T-cell (primary cell): Measurements from ENCODE around the gene EPS8L1. TPM values are rescaled to one million over a fixed set of nuclear protein-coding genes. Genes with fewer than 3 reads are reported as not detected.
"Not testable (repeated sequence)": the region's sequence is repeated elsewhere in the genome, so short reads cannot be mapped to it uniquely, and the experiment has no call there.

Experiments
- ATAC-seq, 4 experiments: fragments of 200-7000 bp in 3 of 4; fragments of 150-1000 bp in 1 of 4; cut with Tn5 transposase; replicated peaks in 1 of 4; 1 replicate in 3 of 4; 2 replicates in 1 of 4; pipeline ENCODE4 v1.10.0; 2021; ENCODE audit warnings: moderate library complexity in 3 of 4, mild to moderate bottlenecking in 2 of 4, moderate number of reproducible peaks in 1 of 4
- CTCF ChIA-PET, 2 donors: fragments of 300-600 bp; sonication (Branson Sonifier 250); formaldehyde crosslinking; loops; one replicate each; lab custom pipeline; 2022; ENCODE audit warnings: antibody characterized with exemption in 2 of 2; lab: Charles Lee
- POLR2A ChIA-PET, 2 donors: fragments of 300-600 bp; sonication (Branson Sonifier 250); formaldehyde crosslinking; loops; one replicate each; lab custom pipeline; 2022; ENCODE audit warnings: antibody characterized with exemption in 2 of 2; lab: Charles Lee
- DNase-seq, 35 experiments: peaks; one replicate each; pipeline versions ENCODE4 v3.0.0 to v3.0.0-alpha.2; 2013 to 2023
- H3K27ac ChIP-seq: one replicate; pipeline ENCODE4 v1.5.1; 2013; ENCODE audit warnings: low read length
- H3K27me3 ChIP-seq, 2 experiments: replicated peaks in 1 of 2; 1 replicate in 1 of 2; 2 replicates in 1 of 2; pipeline versions ENCODE4 v1.6.1 to v1.7.0; 2013; ENCODE audit warnings: low read length in 1 of 2, mixed read lengths in 1 of 2; ENCODE audit not compliant: control insufficient read depth in 2 of 2, insufficient read depth in 2 of 2; ENCODE audit errors: extremely low read depth in 1 of 2
- H3K36me3 ChIP-seq, 2 donors: 1 replicate in 1 of 2; 2 replicates in 1 of 2; pipeline versions ENCODE4 v1.6.1 to v1.7.0; 2013; ENCODE audit warnings: low read length in 1 of 2; ENCODE audit not compliant: control insufficient read depth in 2 of 2, insufficient read depth in 1 of 2; ENCODE audit errors: extremely low read depth in 1 of 2
- H3K4me1 ChIP-seq, 2 experiments: 1 replicate in 1 of 2; 2 replicates in 1 of 2; pipeline versions ENCODE4 v1.6.1 to v1.7.0; 2013; ENCODE audit warnings: low read length in 2 of 2, mixed read lengths in 1 of 2; ENCODE audit not compliant: insufficient read depth in 2 of 2, control insufficient read depth in 1 of 2; ENCODE audit errors: extremely low read depth in 1 of 2
- H3K4me3 ChIP-seq, 2 donors: 1 replicate in 1 of 2; 2 replicates in 1 of 2; pipeline versions ENCODE4 v1.5.1 to v1.7.0; 2013; ENCODE audit warnings: mild to moderate bottlenecking in 2 of 2, low read length in 1 of 2, moderate library complexity in 1 of 2; ENCODE audit not compliant: control insufficient read depth in 1 of 2; ENCODE audit errors: extremely low read depth in 1 of 2
- H3K9me3 ChIP-seq: 2 replicates; pipeline ENCODE4 v1.7.0; 2013
- H3K27ac Mint-ChIP-seq, 2 donors: one replicate each; pipeline ENCODE4 v1.8.0; 2020 to 2021; ENCODE audit warnings: mild to moderate bottlenecking in 2 of 2, mixed read lengths in 2 of 2
- H3K27me3 Mint-ChIP-seq, 2 donors: one replicate each; pipeline ENCODE4 v1.8.0; 2021 to 2022; ENCODE audit warnings: mixed read lengths in 2 of 2
- H3K36me3 Mint-ChIP-seq: one replicate; pipeline ENCODE4 v1.8.0; 2021; ENCODE audit warnings: mixed read lengths
- H3K4me1 Mint-ChIP-seq, 3 donors: one replicate each; pipeline ENCODE4 v1.8.0; 2020 to 2022; ENCODE audit warnings: mixed read lengths in 3 of 3, mild to moderate bottlenecking in 1 of 3
- H3K4me3 Mint-ChIP-seq, 3 donors: one replicate each; pipeline ENCODE4 v1.8.0; 2020 to 2022; ENCODE audit warnings: mild to moderate bottlenecking in 3 of 3, mixed read lengths in 3 of 3, moderate library complexity in 3 of 3
- H3K9me3 Mint-ChIP-seq, 3 donors: one replicate each; pipeline ENCODE4 v1.8.0; 2020 to 2022; ENCODE audit warnings: mixed read lengths in 3 of 3
- WGBS: methylation state at CpG from one replicate; pipeline ENCODE4 v1.1.5; 2013; ENCODE audit warnings: missing lambda C conversion rate; ENCODE audit not compliant: insufficient coverage; 5-methylcytosine and 5-hydroxymethylcytosine counted together
- total RNA-seq, 35 experiments: library from RNA in 6 of 35; stranded (reverse) in 6 of 35; fragments of 120-200 nt in 1 of 35; gene quantifications; one replicate each; pipeline versions ENCODE4 v1.2.1 to v1.2.4 and lab custom pipeline; 2013 to 2026

EPS8L1 gene
- total RNA-seq, 5 donors from 2014 or later (not counting 1 experiment from before 2014, with no cell fraction given), result 1.1 to 3.5 (median 2.0) TPM

DNA sequence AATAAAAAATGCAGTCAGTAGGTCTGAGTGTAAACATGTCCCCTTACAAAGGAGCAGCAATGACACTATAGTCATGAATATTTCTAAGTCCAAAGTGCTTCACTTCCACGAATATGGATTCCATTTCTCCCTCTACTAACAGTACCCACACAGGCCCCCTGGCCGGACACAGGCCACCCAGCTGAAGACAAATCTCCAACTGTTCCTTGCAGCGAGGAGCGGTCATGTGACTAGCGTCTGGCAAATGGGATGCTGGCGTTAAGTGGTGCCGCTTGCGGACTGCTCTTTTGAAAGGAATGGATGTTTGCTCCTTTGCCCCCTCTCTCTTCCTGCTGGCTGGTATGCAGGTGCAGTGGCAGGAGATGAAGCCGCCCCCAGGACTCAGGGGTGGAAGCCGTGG, 25.6 kb downstream of the EPS8L1 start:
- no peaks in the 10 kb centered on the region for H3K4me1 Mint-ChIP-seq
- no peaks in the 10 kb centered on the region for H3K9me3 Mint-ChIP-seq
- no peak overlapping the region for H3K27ac Mint-ChIP-seq
- Histone ChIP-seq H3K27ac (no peak overlapping the region), H3K36me3 (peaks cover 10 to 47% of the 10 kb centered on the region in 2 donors), H3K9me3 (no peaks in the 10 kb centered on the region), H3K4me3 (no peak overlapping the region), H3K4me1 (no peaks in the 10 kb centered on the region), H3K27me3 (no peaks in the 10 kb centered on the region)
- peaks cover 39% of the 10 kb centered on the region for H3K36me3 Mint-ChIP-seq
- ATAC-seq (no peak), DNase-seq (no peak)
- ChIA-PET POLR2A (no interaction called here), CTCF (no interaction called here)
- 96% methylated on average over 7 of the region's 10 CpGs for WGBS
- H3K27me3 Mint-ChIP-seq, result no peaks in the 10 kb centered on the region
- H3K4me3 Mint-ChIP-seq, result no peak overlapping the region

DNA sequence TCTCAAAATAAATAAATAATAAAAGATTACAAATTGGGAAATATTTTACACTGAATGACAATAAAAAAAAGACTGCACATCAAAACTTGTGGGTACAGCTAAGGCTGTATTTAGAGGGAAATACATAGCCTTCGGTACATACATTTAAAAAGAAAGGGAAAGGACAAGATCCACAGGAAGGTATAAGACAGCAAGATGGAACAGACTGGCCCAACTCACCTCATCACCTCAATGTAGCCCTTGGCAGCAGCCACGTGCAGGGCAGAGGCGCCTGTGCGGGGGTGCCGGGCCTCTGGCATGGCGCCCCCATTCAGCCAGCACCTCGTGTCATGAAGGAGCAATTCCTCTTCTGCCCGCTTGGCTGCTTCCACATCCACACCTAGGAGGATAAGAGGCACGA, 27.5 kb downstream of the EPS8L1 start:
- Histone ChIP-seq H3K4me1 (no peaks in the 10 kb centered on the region), H3K9me3 (no peaks in the 10 kb centered on the region), H3K36me3 (peaks cover 10 to 44% of the 10 kb centered on the region in 2 donors), H3K27ac (no peak overlapping the region), H3K27me3 (no peaks in the 10 kb centered on the region), H3K4me3 (no peak overlapping the region)
- no peak for DNase-seq
- Mint-ChIP-seq H3K27me3 (no peaks in the 10 kb centered on the region), H3K4me3 (no peak overlapping the region), H3K9me3 (no peaks in the 10 kb centered on the region), H3K27ac (no peak overlapping the region), H3K4me1 (peaks cover 0 to 6% (median 0%) of the 10 kb centered on the region in 3 donors), H3K36me3 (peaks cover 46% of the 10 kb centered on the region)
- CTCF ChIA-PET, result interaction anchor here in 1 of 2 donors (0.8 kb wide), 1 partner anchor 14 kb away, joined by 3 read pairs; no protein-coding TSS in a partner anchor
- POLR2A ChIA-PET, result no interaction called here
- ATAC-seq, result no peak
- WGBS, result 99% methylated on average over 8 of the region's 9 CpGs

DNA sequence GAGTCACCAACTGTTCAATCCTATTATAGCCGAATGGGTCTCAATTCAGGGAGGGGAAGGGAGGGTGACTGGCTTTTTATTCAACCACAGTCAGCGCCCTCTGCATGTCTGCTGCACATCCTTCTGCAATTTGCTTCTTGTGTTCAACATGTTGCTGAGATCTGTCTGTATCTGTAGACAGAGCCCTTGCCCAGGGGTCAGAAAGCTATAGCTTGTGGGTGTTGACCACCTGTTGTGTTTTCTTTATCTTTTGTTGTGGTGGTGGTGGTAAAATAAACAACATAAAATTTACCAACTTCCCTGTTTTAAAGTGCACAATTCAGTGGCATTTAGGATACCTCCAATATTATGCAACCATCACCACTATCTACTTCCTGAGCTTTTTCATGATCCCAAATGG, 29.6 kb downstream of the EPS8L1 start:
- peaks cover 18 to 36% of the 10 kb centered on the region in 2 donors for H3K36me3 ChIP-seq
- DNase-seq (no peak), ATAC-seq (no peak)
- no peak overlapping the region for H3K4me3 ChIP-seq
- no peaks in the 10 kb centered on the region for H3K9me3 ChIP-seq
- Mint-ChIP-seq H3K27me3 (no peaks in the 10 kb centered on the region), H3K4me3 (no peak overlapping the region), H3K36me3 (peaks cover 51% of the 10 kb centered on the region), H3K4me1 (peaks cover 0 to 6% (median 2%) of the 10 kb centered on the region in 3 donors), H3K9me3 (no peaks in the 10 kb centered on the region), H3K27ac (no peak overlapping the region)
- POLR2A ChIA-PET, result no interaction called here
- no peaks in the 10 kb centered on the region for H3K27me3 ChIP-seq
- 100% methylated on average over 1 of the region's 2 CpGs for WGBS
- CTCF ChIA-PET, result no interaction called here
- no peak overlapping the region for H3K27ac ChIP-seq
- no peaks in the 10 kb centered on the region for H3K4me1 ChIP-seq

DNA sequence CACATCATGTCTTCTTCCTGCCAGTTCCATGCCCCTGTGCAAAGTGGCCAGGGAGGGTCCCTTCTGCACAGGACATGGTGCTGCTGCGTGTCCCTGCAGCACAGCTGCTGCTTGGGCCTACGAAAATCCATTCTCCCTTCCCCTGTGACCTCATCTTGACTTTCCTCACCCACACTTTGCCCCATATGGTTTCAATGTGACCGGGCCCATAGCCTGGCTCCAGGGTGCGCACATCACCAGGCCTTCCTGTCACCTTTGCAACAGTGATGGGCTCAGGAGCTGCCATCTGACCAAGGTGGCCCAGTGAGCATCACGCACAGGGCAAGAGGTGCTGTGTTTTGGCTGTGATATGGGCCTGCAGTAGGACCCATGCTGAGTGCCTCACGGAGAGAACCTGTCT, 30.9 kb downstream of the EPS8L1 start:
- H3K9me3 Mint-ChIP-seq, result no peaks in the 10 kb centered on the region
- no peak for ATAC-seq
- WGBS, result 81% methylated on average over 6 of the region's 6 CpGs
- Histone ChIP-seq H3K9me3 (no peaks in the 10 kb centered on the region), H3K36me3 (peaks cover 10 to 27% of the 10 kb centered on the region in 2 donors), H3K4me1 (no peaks in the 10 kb centered on the region), H3K27me3 (no peaks in the 10 kb centered on the region), H3K27ac (no peak overlapping the region), H3K4me3 (no peak overlapping the region)
- H3K4me3 Mint-ChIP-seq, result no peak overlapping the region
- DNase-seq, result no peak
- peaks cover 1 to 6% (median 2%) of the 10 kb centered on the region in 3 donors for H3K4me1 Mint-ChIP-seq
- CTCF ChIA-PET, result no interaction called here
- POLR2A ChIA-PET, result interaction anchor here in 1 of 2 donors (0.9 kb wide), 1 partner anchor 233 kb away, joined by 3 read pairs; the partner anchor contains the start of gene KMT5C
- H3K27me3 Mint-ChIP-seq, result no peaks in the 10 kb centered on the region
- no peak overlapping the region for H3K27ac Mint-ChIP-seq
- H3K36me3 Mint-ChIP-seq, result peaks cover 48% of the 10 kb centered on the region

DNA sequence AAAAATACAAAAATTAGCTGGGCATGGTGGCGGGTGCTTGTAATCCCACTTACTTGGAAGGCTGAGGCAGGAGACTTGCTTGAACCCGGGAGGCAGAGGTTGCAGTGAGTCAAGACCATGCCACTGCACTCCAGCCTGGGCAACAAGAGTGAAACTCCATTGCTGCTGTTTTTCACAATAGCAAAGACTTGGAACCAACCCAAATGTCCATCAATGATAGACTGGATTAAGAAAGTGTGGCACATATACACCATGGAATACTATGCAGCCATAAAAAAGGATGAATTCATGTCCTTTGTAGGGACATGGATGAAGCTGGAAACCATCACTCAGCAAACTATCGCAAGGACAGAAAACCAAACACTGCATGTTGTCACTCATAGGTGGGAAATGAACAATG, 31.6 kb downstream of the EPS8L1 start:
- peaks cover 42% of the 10 kb centered on the region for H3K36me3 Mint-ChIP-seq
- H3K4me1 Mint-ChIP-seq, H3K27ac ChIP-seq, CTCF ChIA-PET, H3K27me3 Mint-ChIP-seq, DNase-seq, H3K4me3 Mint-ChIP-seq, ATAC-seq, H3K4me1 ChIP-seq, H3K4me3 ChIP-seq, H3K27me3 ChIP-seq, H3K27ac Mint-ChIP-seq, H3K9me3 Mint-ChIP-seq, H3K9me3 ChIP-seq: not testable (repeated sequence)
- POLR2A ChIA-PET, result interaction anchor here in 1 of 2 donors (0.9 kb wide), 1 partner anchor 232 kb away, joined by 3 read pairs; the partner anchor contains the start of gene KMT5C
- H3K36me3 ChIP-seq, result peaks cover 8 to 21% of the 10 kb centered on the region in 2 donors
- WGBS, result 100% methylated on average over 2 of the region's 3 CpGs

DNA sequence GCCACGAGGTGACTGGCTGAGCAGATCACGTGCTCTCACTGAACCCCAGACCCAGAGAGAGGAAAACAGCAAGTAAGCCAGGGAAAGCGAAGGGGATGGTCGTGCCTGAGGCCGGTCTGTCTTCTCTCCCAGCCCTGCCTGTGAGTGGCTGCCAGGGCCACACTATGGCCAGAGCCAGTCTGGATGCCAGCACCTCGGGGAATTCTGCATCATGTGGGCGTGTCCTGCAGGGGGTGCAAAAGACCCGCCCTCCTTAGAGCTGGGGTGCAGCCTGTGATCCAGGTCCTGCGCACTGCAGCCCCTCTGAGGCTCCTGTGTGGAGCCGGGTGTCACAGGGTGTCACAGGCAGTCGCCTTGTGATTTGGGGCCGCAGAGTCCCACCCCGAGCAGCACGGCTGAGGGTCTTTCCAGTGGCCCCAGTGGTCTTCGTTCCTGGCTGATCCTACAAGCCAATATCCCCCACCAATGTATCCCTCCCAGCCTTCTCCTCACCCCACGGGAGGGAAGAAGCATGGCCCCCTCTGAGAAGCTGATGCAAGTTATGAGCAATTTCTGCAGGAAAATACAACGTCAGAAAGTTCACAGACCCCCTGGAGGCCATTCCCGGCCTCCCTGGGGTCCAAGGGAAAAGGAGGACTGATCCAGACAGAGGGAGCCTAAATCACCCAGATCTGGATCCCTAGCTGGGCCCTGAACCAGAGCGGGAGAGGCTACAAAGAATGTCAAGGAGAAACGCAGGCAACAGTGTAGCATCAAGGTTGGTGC, 34.0 kb downstream of the EPS8L1 start:
- no peaks in the 10 kb centered on the region for H3K27me3 Mint-ChIP-seq
- peaks cover 0 to 12% of the 10 kb centered on the region in 2 experiments for H3K4me1 ChIP-seq
- ChIA-PET POLR2A (interaction anchor here in 1 of 2 donors (0.5 kb wide), 1 partner anchor 11 kb away, joined by 3 read pairs; no protein-coding TSS in a partner anchor), CTCF (no interaction called here)
- H3K4me3 Mint-ChIP-seq, result no peak overlapping the region
- DNase-seq (no peak), ATAC-seq (no peak)
- no peak overlapping the region for H3K27ac ChIP-seq
- peaks cover 29% of the 10 kb centered on the region for H3K36me3 Mint-ChIP-seq
- no peaks in the 10 kb centered on the region for H3K9me3 Mint-ChIP-seq
- H3K4me3 ChIP-seq, result no peak overlapping the region
- peaks cover 1 to 11% (median 7%) of the 10 kb centered on the region in 3 donors for H3K4me1 Mint-ChIP-seq
- 96% methylated on average over 18 of the region's 20 CpGs for WGBS
- no peak overlapping the region for H3K27ac Mint-ChIP-seq
- H3K27me3 ChIP-seq, result no peaks in the 10 kb centered on the region
- H3K36me3 ChIP-seq, result peaks cover 11 to 15% of the 10 kb centered on the region in 2 donors
- H3K9me3 ChIP-seq, result no peaks in the 10 kb centered on the region
